A673 (cell line): Measurements from ENCODE around the gene EREG. TPM values are rescaled to one million over a fixed set of nuclear protein-coding genes. Genes with fewer than 3 reads are reported as not detected.

Source experiments
- BruUV-seq: library from RNA; stranded (reverse); fragments of 400-500 nt; replicated peaks from 2 replicates; lab custom pipeline; 2021; lab: Mats Ljungman, UMichigan
- CTCF ChIA-PET: fragments of 300-600 bp; sonication (Branson Sonifier 250); formaldehyde crosslinking; loops from one replicate; lab custom pipeline; 2022; ENCODE audit warnings: antibody characterized with exemption; lab: Charles Lee
- POLR2A ChIA-PET: fragments of 300-600 bp; sonication (Branson Sonifier 250); formaldehyde crosslinking; loops from one replicate; lab custom pipeline; 2022; ENCODE audit warnings: antibody characterized with exemption; ENCODE audit not compliant: low non-redundant PET; lab: Charles Lee
- DNase-seq: peaks from one replicate; pipeline ENCODE4 v3.0.0-alpha.2; 2015; ENCODE audit warnings: low spot score
- H3K27ac ChIP-seq: fragments of 200-600 bp; sonication (generic); 2 replicates; pipeline ENCODE4 v1.5.1; 2016; ENCODE audit warnings: mixed run types, low read depth, mild to moderate bottlenecking, mixed read lengths, antibody characterized with exemption, low read length; ENCODE audit not compliant: poor library complexity, severe bottlenecking
- H3K27me3 ChIP-seq: fragments of 200-600 bp; sonication (generic); replicated peaks from 2 replicates; pipeline ENCODE4 v1.6.1; 2017; ENCODE audit warnings: mixed run types, low read depth, mild to moderate bottlenecking, mixed read lengths, antibody characterized with exemption, low read length; ENCODE audit not compliant: insufficient read depth, poor library complexity
- H3K36me3 ChIP-seq: fragments of 200-600 bp; sonication (generic); 2 replicates; pipeline ENCODE4 v1.6.1; 2016; ENCODE audit warnings: mixed run types, mild to moderate bottlenecking, mixed read lengths, antibody characterized with exemption, low read length; ENCODE audit not compliant: insufficient read depth, poor library complexity, severe bottlenecking
- H3K4me1 ChIP-seq: fragments of 200-600 bp; sonication (generic); 2 replicates; pipeline ENCODE4 v1.6.1; 2017; ENCODE audit warnings: mixed run types, mild to moderate bottlenecking, mixed read lengths, antibody characterized with exemption, low read length; ENCODE audit not compliant: insufficient read depth, poor library complexity, severe bottlenecking
- H3K4me3 ChIP-seq: fragments of 200-600 bp; sonication (generic); 2 replicates; pipeline ENCODE4 v1.5.1; 2016; ENCODE audit warnings: low read depth, mixed run types, mild to moderate bottlenecking, mixed read lengths, low read length; ENCODE audit not compliant: poor library complexity, severe bottlenecking
- H3K9me3 ChIP-seq: fragments of 200-600 bp; sonication (generic); 2 replicates; pipeline ENCODE4 v1.6.1; 2016; ENCODE audit warnings: mixed run types, low read depth, mild to moderate bottlenecking, mixed read lengths, antibody characterized with exemption, low read length; ENCODE audit not compliant: poor library complexity, severe bottlenecking
- EZH2 ChIP-seq: fragments of 200-600 bp; sonication (generic); IDR thresholded peaks from 2 replicates; pipeline ENCODE4 v1.6.1; 2017; ENCODE audit warnings: borderline replicate concordance, low read depth, mild to moderate bottlenecking, mixed read lengths, antibody characterized with exemption, low read length; ENCODE audit not compliant: poor library complexity, severe bottlenecking
- intact Hi-C: fragments of 100-400 bp; cut with micrococcal nuclease; formaldehyde crosslinking; loops from one replicate; pipeline ENCODE4 v1.10.0; 2022; ENCODE audit not compliant: unreplicated experiment
- total RNA-seq: library from RNA; stranded (reverse); gene quantifications from 2 replicates; pipeline ENCODE4 v1.2.3, GENCODE V29; 2021
- TF ChIP-seq, protein P1 (sequence below): fragments of 300-800, 200-600 bp; sonication (generic); conservative IDR thresholded peaks from 2 replicates; pipeline ENCODE4 v1.5.1; 2017; ENCODE audit warnings: low read depth, mild to moderate bottlenecking, antibody characterized with exemption, low read length, moderate library complexity, mixed read lengths

Gene EREG
- total RNA-seq, 1 experiment from 2014 or later: 0.84 TPM

DNA sequence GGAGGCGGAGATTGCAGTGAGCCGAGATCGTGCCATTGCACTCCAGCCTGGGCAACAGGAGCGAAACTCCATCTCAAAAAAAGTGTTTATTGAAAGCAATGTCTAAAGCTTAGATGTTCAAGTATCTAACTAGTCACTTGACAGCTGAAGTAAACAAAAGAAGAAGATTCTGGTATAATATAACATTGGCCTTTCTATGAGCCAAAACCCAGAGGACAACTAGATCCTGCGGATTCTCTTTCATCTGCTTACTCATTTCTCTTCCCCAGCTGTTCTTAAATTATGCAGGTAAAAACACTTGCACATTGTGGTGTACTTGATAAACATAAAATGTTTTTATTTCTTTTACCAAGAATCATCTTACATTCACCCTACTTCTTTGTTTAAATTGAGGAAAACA, 55.9 kb downstream of the EREG start:
- no peak for TF ChIP-seq EZH2
- TF ChIP-seq, protein P1, sequence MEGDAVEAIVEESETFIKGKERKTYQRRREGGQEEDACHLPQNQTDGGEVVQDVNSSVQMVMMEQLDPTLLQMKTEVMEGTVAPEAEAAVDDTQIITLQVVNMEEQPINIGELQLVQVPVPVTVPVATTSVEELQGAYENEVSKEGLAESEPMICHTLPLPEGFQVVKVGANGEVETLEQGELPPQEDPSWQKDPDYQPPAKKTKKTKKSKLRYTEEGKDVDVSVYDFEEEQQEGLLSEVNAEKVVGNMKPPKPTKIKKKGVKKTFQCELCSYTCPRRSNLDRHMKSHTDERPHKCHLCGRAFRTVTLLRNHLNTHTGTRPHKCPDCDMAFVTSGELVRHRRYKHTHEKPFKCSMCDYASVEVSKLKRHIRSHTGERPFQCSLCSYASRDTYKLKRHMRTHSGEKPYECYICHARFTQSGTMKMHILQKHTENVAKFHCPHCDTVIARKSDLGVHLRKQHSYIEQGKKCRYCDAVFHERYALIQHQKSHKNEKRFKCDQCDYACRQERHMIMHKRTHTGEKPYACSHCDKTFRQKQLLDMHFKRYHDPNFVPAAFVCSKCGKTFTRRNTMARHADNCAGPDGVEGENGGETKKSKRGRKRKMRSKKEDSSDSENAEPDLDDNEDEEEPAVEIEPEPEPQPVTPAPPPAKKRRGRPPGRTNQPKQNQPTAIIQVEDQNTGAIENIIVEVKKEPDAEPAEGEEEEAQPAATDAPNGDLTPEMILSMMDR: no peak
- BruUV-seq: no TSS peak
- Histone ChIP-seq H3K27ac (no peak overlapping the region), H3K9me3 (no peaks in the 10 kb centered on the region), H3K27me3 (no peaks in the 10 kb centered on the region), H3K4me1 (no peaks in the 10 kb centered on the region), H3K36me3 (no peaks in the 10 kb centered on the region), H3K4me3 (no peak overlapping the region)
- intact Hi-C loops: no loop called here
- POLR2A ChIA-PET: no interaction called here
- CTCF ChIA-PET: no interaction called here
- no peak for DNase-seq

DNA sequence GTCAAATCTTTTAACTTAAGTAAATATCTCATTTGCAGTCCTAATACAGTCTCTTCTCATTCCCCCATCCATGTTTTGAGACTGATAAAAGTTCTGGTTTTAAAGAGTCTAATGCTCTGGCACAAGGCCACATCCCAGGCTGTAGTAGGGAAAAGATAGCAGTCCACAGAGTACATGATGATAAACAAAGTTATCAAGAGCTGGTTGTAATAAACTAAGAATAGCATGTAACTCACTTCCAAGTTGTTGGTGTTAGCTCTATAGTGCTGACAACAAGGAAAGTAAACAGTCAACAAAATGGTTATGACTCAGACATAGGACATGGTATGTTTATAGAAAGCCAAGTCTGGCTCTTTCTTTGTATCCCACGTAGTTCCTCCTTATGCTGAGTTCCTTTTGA, 58.2 kb downstream of the EREG start:
- Histone ChIP-seq H3K4me3 (no peak overlapping the region), H3K36me3 (no peaks in the 10 kb centered on the region), H3K27me3 (no peaks in the 10 kb centered on the region), H3K4me1 (no peaks in the 10 kb centered on the region), H3K9me3 (no peaks in the 10 kb centered on the region), H3K27ac (no peak overlapping the region)
- ChIA-PET POLR2A (no interaction called here), CTCF (no interaction called here)
- intact Hi-C loops: no loop called here
- TF ChIP-seq, protein P1: no peak
- no peak for TF ChIP-seq EZH2
- no TSS peak for BruUV-seq
- DNase-seq: no peak

DNA sequence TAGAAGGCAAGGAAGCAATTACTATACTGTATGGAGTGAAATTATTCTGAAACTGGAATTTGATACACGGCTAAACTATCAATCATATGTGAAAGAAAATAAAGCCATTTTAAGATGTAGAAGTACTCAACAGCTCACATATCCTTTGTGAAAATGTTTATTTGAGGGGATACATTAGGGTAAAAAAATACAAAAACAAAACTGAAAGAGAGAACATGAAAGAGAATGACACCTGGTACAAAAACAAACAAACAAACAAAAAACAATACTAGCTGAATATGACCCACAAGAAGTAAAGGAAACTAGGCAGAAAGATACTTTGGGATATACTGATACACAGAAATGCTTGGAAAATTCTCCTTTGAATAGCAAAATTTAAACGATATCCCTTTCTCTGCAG, 59.2 kb downstream of the EREG start:
- no TSS peak for BruUV-seq
- intact Hi-C loops: no loop called here
- H3K36me3 ChIP-seq: no peaks in the 10 kb centered on the region
- ChIA-PET POLR2A (no interaction called here), CTCF (no interaction called here)
- no peak overlapping the region for H3K4me3 ChIP-seq
- no peaks in the 10 kb centered on the region for H3K27me3 ChIP-seq
- no peaks in the 10 kb centered on the region for H3K4me1 ChIP-seq
- TF ChIP-seq, protein P1: no peak
- no peak for TF ChIP-seq EZH2
- DNase-seq: no peak
- H3K27ac ChIP-seq: no peak overlapping the region
- no peaks in the 10 kb centered on the region for H3K9me3 ChIP-seq
